ENCODE data around the gene MGA.

The MGA gene

GRCh38 chr15:41659190-41659589 is 1.0 kb upstream of the MGA start:
- DNase-seq, result no peak

GRCh38 chr15:41659855-41660234 is 360 bp upstream of the MGA start:
- DNase-seq, result no peak

GRCh38 chr15:41661078-41661517 is 893 bp downstream of the MGA start:
- DNase-seq, result no peak

GRCh38 chr15:41661518-41662225 is 1.5 kb downstream of the MGA start:
- no peak for DNase-seq

GRCh38 chr15:41666353-41666920 is 6.2 kb downstream of the MGA start:
- no peak for DNase-seq

GRCh38 chr15:41669701-41670100 is 9.5 kb downstream of the MGA start:
- no peak for DNase-seq

- DNase-seq, result no peak
Measured at GRCh38 chr15:41671656-41672648, 11.7 kb downstream of the MGA start.

- DNase-seq, result no peak
Measured at GRCh38 chr15:41675337-41675736, 15.1 kb downstream of the MGA start.

GRCh38 chr15:41678742-41679141 is 18.5 kb downstream of the MGA start:
- DNase-seq, result no peak

GRCh38 chr15:41683955-41684354 is 23.8 kb downstream of the MGA start:
- DNase-seq, result no peak

- no peak for DNase-seq
Measured at GRCh38 chr15:41688671-41689070, 28.5 kb downstream of the MGA start.

GRCh38 chr15:41689083-41689482 is 28.9 kb downstream of the MGA start:
- DNase-seq, result no peak

- no peak for DNase-seq
Measured at GRCh38 chr15:41689834-41690233, 29.6 kb downstream of the MGA start.

GRCh38 chr15:41690636-41691035 is 30.4 kb downstream of the MGA start:
- no peak for DNase-seq

- DNase-seq, result no peak
Measured at GRCh38 chr15:41691471-41691870, 31.3 kb downstream of the MGA start.

- DNase-seq, result no peak
Measured at GRCh38 chr15:41692049-41692448, 31.8 kb downstream of the MGA start.

GRCh38 chr15:41693757-41694156 is 33.6 kb downstream of the MGA start:
- DNase-seq, result no peak

GRCh38 chr15:41695750-41696436 is 35.7 kb downstream of the MGA start:
- DNase-seq, result peak; percentile 12

- DNase-seq, result no peak
Measured at GRCh38 chr15:41698779-41699178, 38.6 kb downstream of the MGA start.

- DNase-seq, result no peak
Measured at GRCh38 chr15:41703120-41703519, 42.9 kb downstream of the MGA start.

- no peak for DNase-seq
Measured at GRCh38 chr15:41713047-41713446, 52.8 kb downstream of the MGA start.

GRCh38 chr15:41714291-41714690 is 54.1 kb downstream of the MGA start:
- DNase-seq, result no peak

- DNase-seq, result no peak
Measured at GRCh38 chr15:41716864-41717263, 56.7 kb downstream of the MGA start.

Measured in NK-92 treated with Interleukin-12 subunit alpha and Interleukin-12 subunit beta, amount 100 ng/mL, for 24 hours (cell line).